Colon (tissue), 2 donors: ENCODE results near the gene SYT13.

Experiments used
- FAIRE-seq: peaks from 2 replicates; lab custom pipeline; 2012; peaks lifted over from hg19 to GRCh38; lab: Jason Lieb, UNC
- donor health status: control.
- donor health status: control.

The SYT13 gene

GRCh38 chr11:45313171-45313865 is 27.2 kb upstream of the SYT13 start:
- FAIRE-seq = no peak

GRCh38 chr11:45305874-45306623 is 19.9 kb upstream of the SYT13 start:
- no peak for FAIRE-seq

- FAIRE-seq = no peak
Observed at GRCh38 chr11:45304992-45305335, 18.8 kb upstream of the SYT13 start.

- FAIRE-seq = no peak
Observed at GRCh38 chr11:45304111-45304991, 18.2 kb upstream of the SYT13 start.

- no peak for FAIRE-seq
Observed at GRCh38 chr11:45303316-45303715, 17.2 kb upstream of the SYT13 start.

GRCh38 chr11:45301537-45302246 is 15.6 kb upstream of the SYT13 start:
- FAIRE-seq = no peak

GRCh38 chr11:45300715-45301114 is 14.6 kb upstream of the SYT13 start:
- no peak for FAIRE-seq

GRCh38 chr11:45298718-45299117 is 12.6 kb upstream of the SYT13 start:
- no peak for FAIRE-seq

GRCh38 chr11:45296075-45296474 is 9.9 kb upstream of the SYT13 start:
- no peak for FAIRE-seq

- FAIRE-seq = no peak
Observed at GRCh38 chr11:45294499-45294898, 8.4 kb upstream of the SYT13 start.

GRCh38 chr11:45293566-45294192 is 7.5 kb upstream of the SYT13 start:
- FAIRE-seq = peak; percentile 53

GRCh38 chr11:45290586-45290985 is 4.4 kb upstream of the SYT13 start:
- no peak for FAIRE-seq

GRCh38 chr11:45289369-45289768 is 3.2 kb upstream of the SYT13 start:
- FAIRE-seq = no peak

GRCh38 chr11:45288339-45288738 is 2.2 kb upstream of the SYT13 start:
- FAIRE-seq = no peak

- FAIRE-seq = no peak
Observed at GRCh38 chr11:45287316-45287903, 1.3 kb upstream of the SYT13 start.

GRCh38 chr11:45285250-45285828 is 802 bp downstream of the SYT13 start:
- no peak for FAIRE-seq

GRCh38 chr11:45282081-45282480 is 4.1 kb downstream of the SYT13 start:
- no peak for FAIRE-seq

GRCh38 chr11:45280449-45280848 is 5.7 kb downstream of the SYT13 start:
- FAIRE-seq = no peak

- FAIRE-seq = no peak
Observed at GRCh38 chr11:45279645-45280044, 6.5 kb downstream of the SYT13 start.

GRCh38 chr11:45278714-45279113 is 7.4 kb downstream of the SYT13 start:
- FAIRE-seq = no peak

- FAIRE-seq = no peak
Observed at GRCh38 chr11:45275828-45276227, 10.3 kb downstream of the SYT13 start.
